Measurements from ENCODE around the gene PDZK1IP1. TPM values are rescaled to one million over a fixed set of nuclear protein-coding genes. Genes with fewer than 3 reads are reported as not detected.
"Not testable (repeated sequence)": the region's sequence is repeated elsewhere in the genome, so short reads cannot be mapped to it uniquely, and the experiment has no call there.

The PDZK1IP1 gene
- total RNA-seq, 1 donor from 2014 or later: not detected

DNA sequence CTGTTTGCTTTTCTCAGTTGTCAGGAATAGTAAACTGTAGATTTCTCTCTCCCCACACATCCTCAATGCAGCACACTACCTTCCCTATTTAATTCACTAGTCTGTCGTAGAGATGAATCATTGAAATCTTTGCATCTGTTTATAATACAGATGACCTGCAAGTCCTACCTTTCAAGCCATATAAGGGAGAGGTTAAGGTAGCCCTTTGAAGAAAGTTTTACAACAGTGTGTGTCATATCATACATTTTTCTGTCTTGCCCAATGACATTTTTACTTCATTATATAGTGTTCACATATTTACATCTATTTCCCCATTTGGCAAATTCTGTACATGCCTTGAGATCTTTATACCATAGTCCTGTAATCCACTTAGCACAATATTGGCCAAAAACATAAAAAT lies 43.3 kb downstream of the PDZK1IP1 start:
- intact Hi-C loops (cut with micrococcal nuclease): not testable (repeated sequence)

DNA sequence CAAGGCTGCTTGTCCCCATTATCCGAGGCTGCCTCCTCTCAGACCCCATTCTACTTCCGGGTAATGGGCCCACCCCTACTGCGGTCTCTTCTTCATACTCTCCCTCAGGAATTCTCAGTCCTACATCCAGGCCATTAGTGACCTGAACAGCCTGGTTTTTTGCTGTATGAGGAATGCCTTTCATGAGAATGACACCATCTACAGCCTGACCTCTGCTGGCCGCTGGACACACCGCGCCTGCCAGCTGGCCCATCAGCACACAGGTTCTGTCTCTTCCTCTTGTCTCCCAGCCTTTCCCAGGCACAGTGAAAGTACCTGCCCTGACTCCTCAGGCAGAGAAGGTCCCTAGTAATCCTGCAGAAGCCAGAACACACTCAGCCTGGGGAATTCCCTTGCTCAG lies 46.2 kb downstream of the PDZK1IP1 start:
- intact Hi-C loops (cut with micrococcal nuclease): not testable (repeated sequence)

DNA sequence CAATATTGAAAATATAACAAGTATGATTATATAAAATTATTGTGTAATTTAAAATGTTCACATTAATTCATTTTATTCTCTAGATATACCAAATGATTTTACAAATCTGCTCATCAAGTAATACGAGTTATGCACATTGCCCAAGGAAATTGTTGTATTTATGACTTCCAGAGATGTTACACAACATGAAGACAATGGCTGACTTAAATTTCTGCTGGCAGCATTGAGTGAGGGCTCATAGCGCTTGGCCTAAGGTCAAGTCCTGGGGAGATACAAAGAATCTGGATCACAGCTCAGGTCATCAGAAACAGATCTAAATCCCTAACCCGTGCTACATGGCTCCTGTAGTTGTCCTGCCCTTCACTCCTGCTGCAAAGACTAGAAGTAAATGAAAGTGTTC lies 49.5 kb downstream of the PDZK1IP1 start:
- intact Hi-C loops (cut with micrococcal nuclease): not testable (repeated sequence)

DNA sequence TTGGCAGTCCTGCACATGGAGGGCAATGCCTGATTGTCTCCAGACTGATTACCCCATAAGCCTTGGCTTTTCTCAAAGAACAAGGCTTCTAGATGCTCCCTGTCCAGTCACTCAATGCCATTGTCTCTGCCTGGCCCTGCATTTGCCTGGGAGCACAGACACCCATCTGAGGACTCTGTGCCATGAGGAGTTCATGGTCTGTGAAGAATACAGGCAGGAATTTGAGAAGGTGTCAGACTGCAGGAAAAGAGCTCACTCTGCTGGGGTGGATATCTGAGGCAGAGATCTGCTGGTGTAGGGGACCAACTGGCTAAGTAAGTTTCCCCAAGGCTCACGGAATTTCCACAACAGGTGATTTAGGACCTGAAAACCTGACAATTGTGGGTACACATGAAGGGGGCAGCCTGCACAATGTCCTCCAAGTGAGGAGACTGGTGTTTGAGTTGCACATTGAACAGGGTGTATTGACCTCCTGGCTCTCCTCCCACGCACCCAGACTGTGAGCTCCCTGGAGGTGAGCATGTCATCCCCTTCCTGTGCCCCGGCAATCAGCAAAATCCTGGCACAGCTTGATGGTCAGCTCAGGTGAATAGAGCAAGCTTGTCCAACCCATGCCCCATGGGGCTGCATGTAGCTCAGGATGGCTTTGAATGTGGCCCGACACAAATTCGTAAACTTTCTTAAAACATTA lies 51.8 kb downstream of the PDZK1IP1 start:
- intact Hi-C loops (cut with micrococcal nuclease): no loop called here

DNA sequence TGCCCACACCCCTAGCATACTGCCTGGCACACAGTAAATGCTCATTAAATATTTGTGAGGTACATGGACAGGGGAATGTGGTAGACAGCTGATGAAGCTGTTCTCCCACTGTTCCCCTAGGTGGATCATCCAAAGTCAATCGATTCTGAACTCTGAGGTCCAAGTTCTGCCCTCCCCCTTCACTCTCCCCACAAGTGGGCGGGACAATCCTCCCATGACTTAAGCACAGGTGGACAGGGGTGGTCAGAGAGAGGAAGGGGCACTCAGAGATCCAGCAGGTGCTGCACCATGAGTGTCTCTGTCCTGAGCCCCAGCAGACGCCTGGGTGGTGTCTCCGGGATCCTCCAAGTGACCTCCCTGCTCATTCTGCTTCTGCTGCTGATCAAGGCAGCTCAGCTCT lies 52.6 kb downstream of the PDZK1IP1 start, which contains the start of gene CYP4A22:
Gene CYP4A22, plus strand, starts transcription at position 244 of the 400 bp plus-strand sequence. Its CDS starts 45 bp downstream, at position 289.
- intact Hi-C loops (cut with micrococcal nuclease): no loop called here

Other genes with a start within 250 kb of the PDZK1IP1 start
- gene CYP4A11, start 248.6 kb downstream of the PDZK1IP1 start, total RNA-seq: not detected in 2 replicates
- not detected in 2 replicates for gene CYP4X1, start 166.4 kb downstream of the PDZK1IP1 start, total RNA-seq
- gene CYP4Z1, start 122.8 kb downstream of the PDZK1IP1 start, total RNA-seq: not detected in 2 replicates
- not detected in 2 replicates for gene CYP4A22, start 52.6 kb downstream of the PDZK1IP1 start, total RNA-seq
- gene TAL1, start 42.2 kb upstream of the PDZK1IP1 start, total RNA-seq: not detected in 2 replicates
- 36.7 and 40.7 TPM in 2 replicates for gene STIL, start 124.1 kb upstream of the PDZK1IP1 start, total RNA-seq
- 100 and 101 TPM in 2 replicates for gene CMPK1, start 143.8 kb upstream of the PDZK1IP1 start, total RNA-seq
- gene FOXE3, start 226.2 kb upstream of the PDZK1IP1 start, total RNA-seq: not detected in 2 replicates
- 0.23 and 0.27 TPM in 2 replicates for gene FOXD2, start 248.0 kb upstream of the PDZK1IP1 start, total RNA-seq